ENCODE data around the gene BPIFB1.

GRCh38 chr20:33338467-33339258, 55.6 kb downstream of the BPIFB1 start:
- TF ChIP-seq CTCF (IDR thresholded peaks at IDR 0.05) (no peak), POLR2A (IDR thresholded peaks at IDR 0.05) (no peak)

Measured in sigmoid colon (tissue), 3 donors.